Mesendoderm (in vitro differentiated cells): ENCODE data around the gene CARMIL1.

Source experiments
- DNase-seq: peaks from one replicate; pipeline ENCODE4 v3.0.0; 2013
- H2AK5ac ChIP-seq: 2 replicates; pipeline ENCODE4 v1.6.1; 2013; ENCODE audit warnings: low read length, inconsistent platforms
- H2BK120ac ChIP-seq: 2 replicates; pipeline ENCODE4 v1.6.1; 2013; ENCODE audit warnings: low read depth, mild to moderate bottlenecking, low read length, moderate library complexity, mixed read lengths
- H2BK15ac ChIP-seq: replicated peaks from 2 replicates; pipeline ENCODE4 v1.6.1; 2013; ENCODE audit warnings: low read depth, mild to moderate bottlenecking, moderate library complexity
- H2BK5ac ChIP-seq: 2 replicates; pipeline ENCODE4 v1.6.1; 2013; ENCODE audit warnings: low read length, inconsistent platforms
- H3K18ac ChIP-seq: 2 replicates; pipeline ENCODE4 v1.6.1; 2013; ENCODE audit warnings: mild to moderate bottlenecking, low read length, mixed read lengths
- H3K23ac ChIP-seq: one replicate; pipeline ENCODE4 v1.6.1; 2013; ENCODE audit warnings: low read length
- H3K27ac ChIP-seq: 2 replicates; pipeline ENCODE4 v1.5.1; 2013; ENCODE audit warnings: low read depth, mild to moderate bottlenecking, inconsistent platforms, low read length, moderate library complexity
- H3K27me3 ChIP-seq: 2 replicates; pipeline ENCODE4 v1.6.1; 2013; ENCODE audit warnings: low read length, control low read depth, mild to moderate bottlenecking, inconsistent platforms; ENCODE audit not compliant: insufficient read depth, poor library complexity
- H3K36me3 ChIP-seq: 2 replicates; pipeline ENCODE4 v1.6.1; 2013; ENCODE audit warnings: low read length, inconsistent platforms; ENCODE audit not compliant: control insufficient read depth, insufficient read depth
- H3K4ac ChIP-seq: one replicate; pipeline ENCODE4 v1.6.1; 2013; ENCODE audit warnings: low read depth, mild to moderate bottlenecking, low read length, moderate library complexity
- H3K4me1 ChIP-seq: 2 replicates; pipeline ENCODE4 v1.6.1; 2013; ENCODE audit warnings: low read depth, low read length, inconsistent platforms; ENCODE audit not compliant: control insufficient read depth
- H3K4me2 ChIP-seq: 2 replicates; pipeline ENCODE4 v1.6.1; 2013; ENCODE audit warnings: low read length
- H3K4me3 ChIP-seq: 2 replicates; pipeline ENCODE4 v1.5.1; 2013; ENCODE audit warnings: mild to moderate bottlenecking, low read length
- H3K56ac ChIP-seq: one replicate; pipeline ENCODE4 v1.6.1; 2013; ENCODE audit warnings: low read length
- H3K79me1 ChIP-seq: 2 replicates; pipeline ENCODE4 v1.6.1; 2013; ENCODE audit warnings: low read length, inconsistent platforms
- H3K79me2 ChIP-seq: 2 replicates; pipeline ENCODE4 v1.6.1; 2013; ENCODE audit warnings: mild to moderate bottlenecking, low read length; ENCODE audit not compliant: control insufficient read depth, insufficient read depth
- H3K9ac ChIP-seq: 2 replicates; pipeline ENCODE4 v1.6.1; 2013; ENCODE audit warnings: low read length, inconsistent platforms
- H4K5ac ChIP-seq: one replicate; pipeline ENCODE4 v1.6.1; 2013; ENCODE audit warnings: low read length
- H4K8ac ChIP-seq: one replicate; pipeline ENCODE4 v1.6.1; 2013; ENCODE audit warnings: low read depth, mild to moderate bottlenecking, control low read depth, low read length, moderate library complexity
- WGBS: extraction: QIAGEN DNeasy Blood & Tissue Kit; methylation state at CpG from one replicate; pipeline ENCODE4 v1.1.7; 2013; ENCODE audit warnings: low lambda C conversion rate, missing lambda C conversion rate; ENCODE audit not compliant: insufficient coverage; ENCODE audit errors: extremely low coverage; 5-methylcytosine and 5-hydroxymethylcytosine counted together

Gene CARMIL1

GRCh38 chr6:25547797-25548196 is 268.6 kb downstream of the CARMIL1 start:
- Histone ChIP-seq H3K27ac (no peak overlapping the region), H3K79me1 (no peaks in the 10 kb centered on the region), H3K36me3 (no peaks in the 10 kb centered on the region), H4K5ac (no peak overlapping the region), H3K56ac (no peak overlapping the region), H2AK5ac (no peak overlapping the region), H3K79me2 (no peaks in the 10 kb centered on the region), H2BK15ac (no peak overlapping the region), H3K23ac (no peak overlapping the region), H2BK120ac (no peak overlapping the region), H4K8ac (no peak overlapping the region), H2BK5ac (no peak overlapping the region), H3K4ac (no peak overlapping the region), H3K18ac (no peak overlapping the region), H3K27me3 (no peaks in the 10 kb centered on the region), H3K4me2 (no peak overlapping the region), H3K9ac (no peak overlapping the region), H3K4me1 (no peaks in the 10 kb centered on the region), H3K4me3 (no peak overlapping the region)
- DNase-seq, result no peak
- WGBS, result no CpG with 5 or more reads among the region's 2 CpGs

GRCh38 chr6:25548451-25548850 is 269.3 kb downstream of the CARMIL1 start:
- Histone ChIP-seq H3K4me1 (no peaks in the 10 kb centered on the region), H3K4me3 (no peak overlapping the region), H3K9ac (no peak overlapping the region), H3K56ac (no peak overlapping the region), H3K4ac (no peak overlapping the region), H3K23ac (no peak overlapping the region), H2AK5ac (no peak overlapping the region), H4K5ac (no peak overlapping the region), H3K27me3 (no peaks in the 10 kb centered on the region), H3K36me3 (no peaks in the 10 kb centered on the region), H3K79me1 (no peaks in the 10 kb centered on the region), H3K79me2 (no peaks in the 10 kb centered on the region), H4K8ac (no peak overlapping the region), H2BK5ac (no peak overlapping the region), H2BK15ac (no peak overlapping the region), H2BK120ac (no peak overlapping the region), H3K18ac (no peak overlapping the region), H3K4me2 (no peak overlapping the region), H3K27ac (no peak overlapping the region)
- WGBS, result no CpG with 5 or more reads among the region's 2 CpGs
- no peak for DNase-seq

DNA sequence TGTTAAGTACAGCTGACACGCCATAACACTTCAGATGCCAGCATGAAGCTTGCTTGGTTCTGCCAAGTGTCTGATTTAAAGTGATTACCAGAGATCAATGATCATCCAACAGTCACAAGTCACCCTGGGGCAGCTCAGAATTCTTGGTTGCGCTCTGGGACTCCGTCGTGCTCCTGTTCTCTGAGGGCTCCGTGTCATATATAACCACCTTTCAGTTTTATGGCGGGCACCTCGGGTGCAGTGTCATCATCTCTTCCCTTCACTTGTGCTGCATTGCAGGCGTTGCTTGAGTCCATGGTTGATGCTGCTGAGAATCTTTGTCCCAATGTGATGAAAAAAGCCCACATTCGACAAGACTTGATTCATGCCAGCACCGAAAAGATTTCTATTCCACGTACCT is 271.5 kb downstream of the CARMIL1 start:
- Histone ChIP-seq H2BK15ac (no peak overlapping the region), H2AK5ac (no peak overlapping the region), H3K4ac (no peak overlapping the region), H4K8ac (no peak overlapping the region), H3K27ac (no peak overlapping the region), H4K5ac (no peak overlapping the region), H3K4me3 (no peak overlapping the region), H3K18ac (no peak overlapping the region), H3K79me2 (no peaks in the 10 kb centered on the region), H3K23ac (no peak overlapping the region), H3K27me3 (no peaks in the 10 kb centered on the region), H3K9ac (no peak overlapping the region), H3K79me1 (no peaks in the 10 kb centered on the region), H3K36me3 (no peaks in the 10 kb centered on the region), H3K56ac (no peak overlapping the region), H3K4me2 (no peak overlapping the region), H2BK5ac (no peak overlapping the region), H2BK120ac (no peak overlapping the region), H3K4me1 (no peaks in the 10 kb centered on the region)
- no peak for DNase-seq
- no CpG with 5 or more reads among the region's 11 CpGs for WGBS

- Histone ChIP-seq H2BK15ac (no peak overlapping the region), H2BK5ac (no peak overlapping the region), H3K23ac (no peak overlapping the region), H3K36me3 (no peaks in the 10 kb centered on the region), H3K79me2 (no peaks in the 10 kb centered on the region), H2AK5ac (no peak overlapping the region), H3K56ac (no peak overlapping the region), H3K79me1 (no peaks in the 10 kb centered on the region), H4K5ac (no peak overlapping the region), H3K4me1 (no peaks in the 10 kb centered on the region), H3K9ac (no peak overlapping the region), H4K8ac (no peak overlapping the region), H3K4ac (no peak overlapping the region), H3K4me2 (no peak overlapping the region), H3K27ac (no peak overlapping the region), H3K18ac (no peak overlapping the region), H2BK120ac (no peak overlapping the region), H3K4me3 (no peak overlapping the region), H3K27me3 (no peaks in the 10 kb centered on the region)
- WGBS, result 100% methylated on average over 1 of the region's 3 CpGs
- DNase-seq, result no peak
These were observed 274.3 kb downstream of the CARMIL1 start for GRCh38 chr6:25553502-25553901.

GRCh38 chr6:25555188-25555587 is 276.0 kb downstream of the CARMIL1 start:
- no peak overlapping the region for H3K9ac ChIP-seq
- H2BK15ac ChIP-seq, result no peak overlapping the region
- no peaks in the 10 kb centered on the region for H3K79me2 ChIP-seq
- H4K5ac ChIP-seq, result no peak overlapping the region
- H3K36me3 ChIP-seq, result no peaks in the 10 kb centered on the region
- no CpG with 5 or more reads among the region's 2 CpGs for WGBS
- H3K56ac ChIP-seq, result no peak overlapping the region
- H3K4ac ChIP-seq, result no peak overlapping the region
- H3K79me1 ChIP-seq, result no peaks in the 10 kb centered on the region
- H3K18ac ChIP-seq, result no peak overlapping the region
- no peaks in the 10 kb centered on the region for H3K4me1 ChIP-seq
- H2BK120ac ChIP-seq, result no peak overlapping the region
- H3K23ac ChIP-seq, result no peak overlapping the region
- H2BK5ac ChIP-seq, result no peak overlapping the region
- no peak overlapping the region for H3K4me2 ChIP-seq
- DNase-seq, result no peak
- H2AK5ac ChIP-seq, result no peak overlapping the region
- no peak overlapping the region for H3K4me3 ChIP-seq
- H3K27ac ChIP-seq, result no peak overlapping the region
- H3K27me3 ChIP-seq, result no peaks in the 10 kb centered on the region
- H4K8ac ChIP-seq, result no peak overlapping the region

DNA sequence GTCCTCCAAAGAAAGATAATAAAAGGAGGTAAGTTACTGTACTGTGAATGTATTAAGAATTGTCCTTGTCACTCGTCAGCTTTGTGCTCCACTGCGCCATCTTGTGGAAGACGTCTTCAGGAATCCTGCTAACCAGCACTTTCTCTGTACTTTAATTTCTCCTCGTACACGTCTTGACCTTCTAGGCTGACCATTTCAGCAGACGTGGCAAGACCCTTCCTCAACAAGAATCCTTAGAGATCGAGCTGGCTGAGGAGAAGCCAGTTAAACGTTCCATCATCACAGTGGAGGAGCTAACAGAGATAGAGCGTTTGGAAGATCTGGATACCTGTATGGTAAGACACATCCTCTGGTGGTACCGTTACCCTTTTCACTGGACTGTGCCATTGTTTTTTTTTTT is 277.3 kb downstream of the CARMIL1 start:
- Histone ChIP-seq H3K27me3 (no peaks in the 10 kb centered on the region), H3K4me3 (no peak overlapping the region), H3K18ac (no peak overlapping the region), H3K4me2 (no peak overlapping the region), H3K79me2 (no peaks in the 10 kb centered on the region), H3K4me1 (no peaks in the 10 kb centered on the region), H3K23ac (no peak overlapping the region), H3K79me1 (no peaks in the 10 kb centered on the region), H3K27ac (no peak overlapping the region), H3K36me3 (no peaks in the 10 kb centered on the region), H3K9ac (no peak overlapping the region), H2BK120ac (no peak overlapping the region), H2BK5ac (no peak overlapping the region), H2BK15ac (no peak overlapping the region), H4K8ac (no peak overlapping the region), H3K4ac (no peak overlapping the region), H4K5ac (no peak overlapping the region), H3K56ac (no peak overlapping the region), H2AK5ac (no peak overlapping the region)
- DNase-seq, result peak; percentile 76
- WGBS, result no CpG with 5 or more reads among the region's 10 CpGs
